DND-41 (cell line): ENCODE data around the gene CD2AP.

Experiments
- CTCF ChIP-seq: IDR thresholded peaks from 2 replicates; pipeline ENCODE4 v1.5.1; 2012; ENCODE audit warnings: borderline replicate concordance, low read length, moderate library complexity, mild to moderate bottlenecking; ENCODE audit not compliant: poor library complexity, severe bottlenecking; ENCODE audit errors: extremely low read depth
- EZH2 ChIP-seq: IDR thresholded peaks from 3 replicates; pipeline ENCODE4 v1.6.1; 2012; ENCODE audit warnings: borderline replicate concordance, low read depth, mild to moderate bottlenecking, moderate library complexity, low read length, inconsistent platforms; ENCODE audit not compliant: severe bottlenecking

- TF ChIP-seq CTCF: no peak
- no peak for TF ChIP-seq EZH2
Observed at GRCh38 chr6:47587493-47587892, 109.9 kb downstream of the CD2AP start.
